ENCODE results near the gene ZNF8.
"Not testable (repeated sequence)": the region's sequence is repeated elsewhere in the genome, so short reads cannot be mapped to it uniquely, and the experiment has no call there.

The ZNF8 gene

GRCh38 chr19:58278541-58279041, at the start of gene ZNF8:
TSS of gene ZNF8 (plus strand) at chr19:58278955. CDS start at chr19:58279082, 127 bp downstream.
- peak; percentile 98 for DNase-seq (ENCODE audit: low read depth)

DNA sequence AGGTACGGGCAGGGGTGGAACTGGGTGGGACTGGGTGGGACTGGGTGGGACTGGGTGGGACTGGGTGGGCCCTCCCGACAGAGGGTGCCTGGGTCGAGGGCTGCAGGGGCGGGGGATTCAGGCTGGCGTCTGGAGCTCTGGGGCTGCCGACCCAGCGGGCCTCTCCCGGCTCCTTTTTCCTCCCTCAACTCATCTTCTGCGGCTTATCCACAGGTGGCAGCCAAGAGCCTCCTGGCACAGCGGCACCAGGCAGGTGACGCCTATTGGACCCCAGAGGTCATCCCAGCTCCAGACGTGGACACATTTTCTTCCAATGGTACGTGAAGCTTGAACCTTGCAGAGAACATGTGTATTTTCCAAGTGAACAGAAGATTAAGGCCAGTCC, 49.5 kb upstream of the ZNF8 start:
- no peak for DNase-seq (ENCODE audit: low read depth)

DNA sequence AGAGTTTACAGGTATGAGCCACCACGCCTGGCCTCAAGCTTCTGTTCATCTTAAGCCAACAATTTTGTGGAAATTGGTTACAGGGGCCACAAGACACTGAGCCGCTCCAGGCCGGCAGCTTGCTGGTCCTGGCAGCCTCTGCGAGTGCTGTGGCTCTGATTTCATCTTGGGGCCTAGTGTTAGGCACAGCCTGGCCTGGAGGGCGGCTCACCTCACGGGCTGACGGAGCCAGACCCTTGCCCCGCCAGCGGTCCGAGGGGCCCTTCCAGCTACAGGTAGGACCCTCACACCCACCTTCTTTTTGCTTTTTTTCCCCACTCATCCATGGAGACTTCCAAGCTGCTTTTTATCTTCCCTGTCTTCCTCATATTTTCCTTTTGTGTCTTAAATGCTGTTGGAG, 41.4 kb upstream of the ZNF8 start:
- no peak for DNase-seq (ENCODE audit: low read depth)

DNA sequence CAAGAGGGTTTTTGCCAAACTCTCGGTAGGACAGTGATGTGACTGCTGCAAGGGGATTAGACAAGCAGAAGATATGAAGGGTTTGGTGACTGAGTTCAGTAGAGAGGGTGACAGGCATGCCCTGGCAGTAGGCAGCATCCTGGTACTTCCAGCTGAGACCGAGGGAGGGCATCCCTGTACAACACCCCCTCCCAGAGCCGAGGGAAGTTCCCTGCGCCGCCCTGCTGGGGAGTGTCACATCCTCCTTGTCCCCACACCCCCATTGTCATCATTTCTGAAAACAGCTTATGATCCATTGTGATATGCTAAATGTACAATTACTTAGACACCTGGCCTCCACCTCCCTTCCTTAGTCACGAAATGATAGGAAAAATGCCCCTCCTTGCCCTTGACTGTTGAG, 35.4 kb upstream of the ZNF8 start:
- DNase-seq (ENCODE audit: low read depth) = no peak

- no peak for DNase-seq (ENCODE audit: low read depth)
Observed at GRCh38 chr19:58248886-58249285, 29.9 kb upstream of the ZNF8 start.

DNA sequence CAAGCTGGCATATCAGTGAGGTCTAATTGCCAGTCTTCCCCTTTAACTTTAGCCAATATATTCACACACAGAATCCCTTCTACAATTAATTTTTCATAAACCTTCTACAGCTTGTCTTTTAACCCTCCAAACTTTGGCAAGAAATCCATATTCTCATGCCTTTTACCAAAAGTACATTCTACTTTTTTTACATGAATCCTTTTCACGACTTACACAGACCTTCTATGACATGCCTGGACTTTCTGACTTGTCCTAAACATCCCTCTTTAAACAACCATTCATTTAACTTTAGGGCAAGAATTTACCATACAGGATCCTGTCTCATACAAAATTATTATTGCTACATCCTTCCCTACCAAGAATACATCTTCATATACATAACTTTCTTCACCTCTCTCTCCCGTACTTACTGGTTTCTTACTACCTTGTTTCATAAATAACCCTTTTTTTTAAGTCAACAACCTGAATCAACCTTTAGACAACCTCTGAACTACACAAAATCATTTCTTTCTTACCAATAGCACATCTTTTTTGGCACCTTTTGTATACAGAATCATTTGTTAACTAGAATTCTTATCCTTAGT, 26.6 kb upstream of the ZNF8 start:
- DNase-seq (ENCODE audit: low read depth) = no peak

GRCh38 chr19:58258259-58258658, 20.5 kb upstream of the ZNF8 start:
- not testable (repeated sequence) for DNase-seq (ENCODE audit: low read depth)

- DNase-seq (ENCODE audit: low read depth) = no peak
Observed at GRCh38 chr19:58261600-58261967, 17.2 kb upstream of the ZNF8 start.

GRCh38 chr19:58261968-58262921, 16.5 kb upstream of the ZNF8 start:
- no peak for DNase-seq (ENCODE audit: low read depth)

- DNase-seq (ENCODE audit: low read depth) = no peak
Observed at GRCh38 chr19:58262922-58263296, 15.8 kb upstream of the ZNF8 start.

DNA sequence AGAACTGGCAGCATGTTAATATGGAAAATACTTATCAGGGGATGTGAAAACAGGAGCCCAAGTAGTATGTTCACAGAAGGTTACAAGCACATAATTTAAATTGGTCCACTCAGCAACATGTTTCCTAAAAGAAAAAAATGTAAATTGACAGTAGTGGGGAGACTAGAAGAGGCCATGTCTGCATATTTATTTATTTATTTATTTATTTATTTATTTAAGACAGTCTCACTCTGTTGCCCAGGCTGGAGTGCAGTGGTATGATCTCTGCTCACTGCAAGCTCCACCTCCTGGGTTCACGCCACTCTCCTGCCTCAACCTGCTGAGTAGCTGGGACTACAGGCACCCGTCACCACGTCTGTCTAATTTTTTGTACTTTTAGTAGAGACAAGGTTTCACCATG, 13.7 kb upstream of the ZNF8 start:
- no peak for DNase-seq (ENCODE audit: low read depth)

DNA sequence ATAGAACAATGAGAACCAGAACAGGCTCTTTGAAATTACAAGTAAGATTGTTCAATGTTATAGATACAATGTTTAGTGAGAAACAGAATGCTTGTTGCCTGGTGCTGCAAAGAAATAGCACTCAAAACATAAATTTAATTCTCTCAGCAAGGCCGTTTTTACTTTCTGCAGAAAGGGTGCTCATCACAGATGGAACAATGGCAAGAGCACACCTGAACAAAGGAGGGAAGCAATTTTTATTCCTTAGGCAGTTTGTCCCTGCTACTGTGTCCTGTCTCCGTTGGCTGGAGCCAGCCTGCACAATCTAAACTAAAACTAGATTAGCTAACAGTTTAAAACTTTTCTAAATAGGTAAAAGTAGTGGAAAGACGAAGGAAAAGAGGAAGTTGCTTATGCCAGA, 10.4 kb upstream of the ZNF8 start:
- no peak for DNase-seq (ENCODE audit: low read depth)

GRCh38 chr19:58274771-58275201, 4.0 kb upstream of the ZNF8 start:
- no peak for DNase-seq (ENCODE audit: low read depth)

GRCh38 chr19:58275564-58275963, 3.2 kb upstream of the ZNF8 start:
- DNase-seq (ENCODE audit: low read depth) = no peak

GRCh38 chr19:58277197-58277596, 1.6 kb upstream of the ZNF8 start:
- no peak for DNase-seq (ENCODE audit: low read depth)

DNA sequence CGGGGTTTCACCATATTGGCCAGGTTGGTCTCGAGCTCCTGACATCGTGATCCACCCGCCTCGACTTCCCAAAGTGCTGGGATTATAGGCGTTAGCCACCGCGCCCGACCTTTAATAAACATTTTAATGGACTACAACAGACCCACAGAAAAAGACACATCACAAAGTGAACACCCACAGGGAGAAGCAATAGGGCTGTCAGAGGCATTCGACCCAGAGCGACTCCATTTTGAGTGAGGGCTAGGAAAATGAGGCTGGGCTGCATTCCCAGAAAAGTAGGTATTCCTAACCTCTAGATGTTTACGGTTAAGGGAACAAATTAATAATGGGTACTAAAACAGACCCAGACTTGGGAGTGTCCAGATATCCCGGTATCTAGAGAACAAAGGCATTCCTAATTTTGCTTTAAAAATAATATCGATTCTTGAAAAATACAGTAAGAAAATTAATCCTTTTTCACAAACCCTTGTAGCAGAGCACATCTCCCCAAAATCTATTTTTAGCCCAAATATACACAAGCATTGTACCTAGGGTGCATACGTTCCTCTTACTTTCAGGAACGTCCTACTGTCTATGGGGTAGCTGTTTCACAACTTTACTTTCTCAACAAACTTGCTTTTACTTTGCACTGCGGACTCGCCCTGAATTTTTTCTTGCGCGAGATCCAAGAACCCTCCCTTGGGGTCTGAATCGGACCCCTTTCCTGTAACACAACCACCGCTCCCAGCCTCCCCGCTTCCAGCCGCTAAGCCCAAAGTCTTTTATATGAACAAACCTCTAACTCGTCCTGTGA, 811 bp upstream of the ZNF8 start:
- no peak for DNase-seq (ENCODE audit: low read depth)

DNA sequence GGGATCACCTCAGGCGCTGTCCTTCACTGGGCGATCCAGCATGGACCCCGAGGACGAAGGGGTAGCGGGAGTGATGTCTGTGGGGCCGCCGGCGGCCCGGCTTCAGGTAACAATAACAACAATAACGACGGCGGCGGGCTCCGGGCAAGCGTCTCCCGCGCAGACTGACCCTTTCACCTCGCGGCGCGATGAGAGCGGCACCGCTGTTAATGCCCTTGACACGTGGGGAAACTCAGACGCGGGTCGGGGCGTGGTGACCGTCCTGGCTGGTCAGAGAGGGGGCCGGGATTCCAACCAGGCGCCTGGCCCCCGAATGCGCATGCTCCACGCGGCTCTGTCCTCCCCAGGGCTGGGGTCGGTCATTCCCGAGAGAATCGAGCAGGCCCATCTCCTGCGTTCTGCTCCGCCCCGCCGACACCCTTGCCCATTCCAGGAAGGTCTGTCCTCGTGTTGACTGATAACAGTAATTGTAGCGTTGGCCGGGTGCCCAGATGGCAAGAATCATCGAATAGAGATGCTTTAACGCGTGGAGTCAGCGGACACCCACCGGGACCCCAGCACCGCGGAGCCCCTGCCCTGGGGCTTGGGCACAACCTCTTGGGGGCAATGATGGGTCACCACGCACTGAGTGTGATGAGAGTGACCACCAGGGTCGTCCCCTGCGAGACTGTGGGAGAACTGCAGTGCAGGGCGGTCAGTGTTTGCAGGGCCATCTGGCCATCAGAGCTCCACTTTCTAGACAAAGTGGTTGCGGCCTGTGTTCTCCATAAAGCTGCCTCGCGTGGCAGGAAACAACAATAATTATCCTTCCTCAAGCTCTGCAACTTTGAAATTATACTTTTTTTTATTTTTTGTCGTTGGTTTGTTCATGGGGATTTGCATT, 528 bp downstream of the ZNF8 start:
- peak; percentile 18 for DNase-seq (ENCODE audit: low read depth)

DNA sequence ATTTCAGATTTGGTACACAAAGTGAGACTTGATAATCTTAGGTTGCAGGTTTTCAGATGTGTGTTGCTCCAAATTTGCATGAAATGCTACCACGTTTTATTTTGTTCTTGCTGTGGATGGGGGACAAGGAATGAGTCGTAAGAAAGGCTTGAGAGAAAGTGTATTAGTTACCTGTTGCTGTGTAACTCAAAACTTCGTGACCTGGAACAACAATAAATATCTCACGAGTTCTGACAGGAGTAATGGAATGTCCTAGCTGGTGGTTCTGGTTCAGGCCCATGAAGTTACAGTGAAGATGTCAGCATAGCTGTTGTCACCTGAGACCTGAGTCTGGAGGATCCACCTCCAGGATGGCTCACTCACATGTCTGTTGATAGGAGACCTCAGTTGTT, 1.2 kb downstream of the ZNF8 start:
- DNase-seq (ENCODE audit: low read depth) = no peak

- DNase-seq (ENCODE audit: low read depth) = no peak
Observed at GRCh38 chr19:58284199-58284598, 5.4 kb downstream of the ZNF8 start.

DNA sequence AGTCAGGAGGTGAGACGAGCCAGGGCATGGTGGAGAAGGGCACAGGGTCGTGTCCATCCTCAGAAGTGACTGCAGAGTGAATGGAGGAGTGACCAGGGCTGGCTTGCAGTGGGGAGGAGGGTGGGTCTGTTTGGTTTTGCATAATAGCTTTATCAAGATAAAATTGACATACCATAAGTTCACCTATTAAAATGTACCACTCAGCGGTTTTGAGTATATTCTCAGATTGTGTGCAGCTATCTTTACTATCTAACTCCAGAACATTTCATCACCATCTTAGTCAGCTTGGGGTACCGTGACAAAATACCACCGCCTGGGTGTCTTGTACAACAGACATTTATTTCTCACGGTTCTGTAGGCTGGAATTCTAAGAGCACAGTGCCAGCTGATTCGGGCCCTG, 13.2 kb downstream of the ZNF8 start:
- no peak for DNase-seq (ENCODE audit: low read depth)

GRCh38 chr19:58294743-58295374, 16.1 kb downstream of the ZNF8 start:
- DNase-seq (ENCODE audit: low read depth) = no peak
